ENCODE data around the gene PCSK5.

The PCSK5 gene

DNA sequence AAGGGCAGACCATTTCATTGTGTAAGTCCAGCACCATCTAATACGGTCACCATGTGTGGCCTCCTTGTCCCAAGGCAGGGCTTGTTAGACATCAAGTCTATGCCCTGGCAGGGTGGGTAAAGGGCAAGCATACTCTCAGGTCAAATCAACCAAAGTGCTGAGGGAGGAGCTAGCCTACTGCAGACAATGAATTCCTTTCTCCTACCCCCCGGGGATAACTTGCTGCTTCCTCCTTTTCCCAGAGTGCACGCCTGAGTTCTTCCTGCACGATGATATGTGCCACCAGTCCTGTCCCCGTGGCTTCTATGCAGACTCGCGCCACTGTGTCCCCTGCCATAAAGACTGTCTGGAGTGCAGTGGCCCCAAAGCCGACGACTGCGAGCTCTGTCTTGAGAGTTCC lies 432.3 kb downstream of the PCSK5 start:
- no peak for TF ChIP-seq ZBTB7A (IDR thresholded peaks at IDR 0.05; ENCODE audit: low read depth)
- no peak for TF ChIP-seq NFIC (IDR thresholded peaks at IDR 0.05)
- no peak for TF ChIP-seq TAF1 (IDR thresholded peaks at IDR 0.05; ENCODE audit: low read depth)
- no peak for TF ChIP-seq EGR1 (IDR thresholded peaks at IDR 0.05)
- TF ChIP-seq, protein P1, sequence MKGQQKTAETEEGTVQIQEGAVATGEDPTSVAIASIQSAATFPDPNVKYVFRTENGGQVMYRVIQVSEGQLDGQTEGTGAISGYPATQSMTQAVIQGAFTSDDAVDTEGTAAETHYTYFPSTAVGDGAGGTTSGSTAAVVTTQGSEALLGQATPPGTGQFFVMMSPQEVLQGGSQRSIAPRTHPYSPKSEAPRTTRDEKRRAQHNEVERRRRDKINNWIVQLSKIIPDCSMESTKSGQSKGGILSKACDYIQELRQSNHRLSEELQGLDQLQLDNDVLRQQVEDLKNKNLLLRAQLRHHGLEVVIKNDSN (IDR thresholded peaks at IDR 0.05) = no peak
- TF ChIP-seq CEBPB (IDR thresholded peaks at IDR 0.05) = no peak
- TF ChIP-seq CREB1 (IDR thresholded peaks at IDR 0.05; ENCODE audit: low read depth) = no peak

DNA sequence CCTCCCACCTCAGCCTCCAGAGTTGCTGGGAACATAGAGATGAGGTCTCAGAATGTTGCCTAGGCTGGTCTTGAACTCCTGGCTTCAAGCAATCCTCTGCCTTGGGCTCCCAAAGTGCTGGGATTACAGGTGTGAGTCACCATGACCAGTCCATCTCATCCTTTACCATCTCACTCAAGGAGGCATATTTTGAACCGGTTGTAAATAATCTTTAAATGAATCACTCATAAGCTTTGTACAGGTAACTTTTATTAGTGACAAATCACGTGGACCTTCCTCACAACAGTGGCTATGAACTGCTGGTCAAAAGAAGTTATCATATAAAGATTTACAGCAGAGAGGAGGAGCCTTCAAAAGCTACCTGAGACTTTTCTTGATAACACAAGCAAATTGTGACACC lies 433.0 kb downstream of the PCSK5 start:
- TF ChIP-seq EGR1 (IDR thresholded peaks at IDR 0.05) (no peak), ZBTB7A (IDR thresholded peaks at IDR 0.05; ENCODE audit: low read depth) (no peak), NFIC (IDR thresholded peaks at IDR 0.05) (no peak), TAF1 (IDR thresholded peaks at IDR 0.05; ENCODE audit: low read depth) (no peak), CEBPB (IDR thresholded peaks at IDR 0.05) (no peak), EP300 (IDR thresholded peaks at IDR 0.05; ENCODE audit: borderline replicate concordance) (no peak), RAD21 (IDR thresholded peaks at IDR 0.05; ENCODE audit: low read depth) (no peak)
- TF ChIP-seq, protein P2, sequence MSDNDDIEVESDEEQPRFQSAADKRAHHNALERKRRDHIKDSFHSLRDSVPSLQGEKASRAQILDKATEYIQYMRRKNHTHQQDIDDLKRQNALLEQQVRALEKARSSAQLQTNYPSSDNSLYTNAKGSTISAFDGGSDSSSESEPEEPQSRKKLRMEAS (IDR thresholded peaks at IDR 0.05) = no peak

DNA sequence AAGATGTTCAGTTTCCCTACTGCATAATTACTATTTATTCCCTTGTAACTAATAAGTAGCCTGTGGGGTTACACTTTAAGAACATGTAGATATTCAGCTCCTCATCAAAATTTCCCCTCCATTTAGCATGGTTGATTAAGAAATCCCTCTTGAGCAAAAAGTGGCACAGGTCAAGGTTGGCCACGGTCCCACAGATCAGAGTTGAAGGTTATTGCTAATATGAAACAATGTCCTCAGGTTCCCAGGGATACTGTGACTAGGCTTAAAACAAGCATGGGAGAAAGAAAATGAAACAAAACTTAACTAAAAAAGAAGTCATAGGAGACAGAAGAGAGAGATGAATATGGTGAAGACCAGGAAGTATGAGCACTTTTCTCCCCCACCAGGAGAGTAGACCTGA lies 439.6 kb downstream of the PCSK5 start:
- TF ChIP-seq CEBPB (IDR thresholded peaks at IDR 0.05) = no peak

DNA sequence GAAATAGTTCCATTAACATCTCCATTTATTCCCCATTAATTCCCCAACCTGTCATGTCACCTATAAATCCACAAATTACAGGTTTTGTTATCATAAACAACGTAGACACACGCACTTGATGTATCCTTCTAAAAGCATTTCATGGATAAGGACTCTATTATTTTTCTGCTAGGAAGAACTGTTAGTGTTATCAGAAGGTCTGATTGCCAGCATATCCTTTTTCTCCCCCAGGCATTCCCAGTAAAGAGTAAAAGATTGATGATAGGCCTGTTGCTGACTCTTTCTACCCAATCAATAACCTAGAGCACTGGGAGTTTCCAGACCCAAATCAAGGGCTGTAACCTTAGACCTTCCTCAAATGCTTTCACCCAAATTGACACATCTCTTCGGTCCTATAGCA lies 442.9 kb downstream of the PCSK5 start:
- TF ChIP-seq EP300 (IDR thresholded peaks at IDR 0.05; ENCODE audit: borderline replicate concordance) = no peak
- TF ChIP-seq, protein P1 (IDR thresholded peaks at IDR 0.05) = no peak
- TF ChIP-seq FOXM1 (IDR thresholded peaks at IDR 0.05; ENCODE audit: borderline replicate concordance, low read depth) = no peak
- no peak for TF ChIP-seq TCF12 (IDR thresholded peaks at IDR 0.05; ENCODE audit: low read depth)
- no peak for TF ChIP-seq TAF1 (IDR thresholded peaks at IDR 0.05; ENCODE audit: low read depth)
- TF ChIP-seq, protein P3, sequence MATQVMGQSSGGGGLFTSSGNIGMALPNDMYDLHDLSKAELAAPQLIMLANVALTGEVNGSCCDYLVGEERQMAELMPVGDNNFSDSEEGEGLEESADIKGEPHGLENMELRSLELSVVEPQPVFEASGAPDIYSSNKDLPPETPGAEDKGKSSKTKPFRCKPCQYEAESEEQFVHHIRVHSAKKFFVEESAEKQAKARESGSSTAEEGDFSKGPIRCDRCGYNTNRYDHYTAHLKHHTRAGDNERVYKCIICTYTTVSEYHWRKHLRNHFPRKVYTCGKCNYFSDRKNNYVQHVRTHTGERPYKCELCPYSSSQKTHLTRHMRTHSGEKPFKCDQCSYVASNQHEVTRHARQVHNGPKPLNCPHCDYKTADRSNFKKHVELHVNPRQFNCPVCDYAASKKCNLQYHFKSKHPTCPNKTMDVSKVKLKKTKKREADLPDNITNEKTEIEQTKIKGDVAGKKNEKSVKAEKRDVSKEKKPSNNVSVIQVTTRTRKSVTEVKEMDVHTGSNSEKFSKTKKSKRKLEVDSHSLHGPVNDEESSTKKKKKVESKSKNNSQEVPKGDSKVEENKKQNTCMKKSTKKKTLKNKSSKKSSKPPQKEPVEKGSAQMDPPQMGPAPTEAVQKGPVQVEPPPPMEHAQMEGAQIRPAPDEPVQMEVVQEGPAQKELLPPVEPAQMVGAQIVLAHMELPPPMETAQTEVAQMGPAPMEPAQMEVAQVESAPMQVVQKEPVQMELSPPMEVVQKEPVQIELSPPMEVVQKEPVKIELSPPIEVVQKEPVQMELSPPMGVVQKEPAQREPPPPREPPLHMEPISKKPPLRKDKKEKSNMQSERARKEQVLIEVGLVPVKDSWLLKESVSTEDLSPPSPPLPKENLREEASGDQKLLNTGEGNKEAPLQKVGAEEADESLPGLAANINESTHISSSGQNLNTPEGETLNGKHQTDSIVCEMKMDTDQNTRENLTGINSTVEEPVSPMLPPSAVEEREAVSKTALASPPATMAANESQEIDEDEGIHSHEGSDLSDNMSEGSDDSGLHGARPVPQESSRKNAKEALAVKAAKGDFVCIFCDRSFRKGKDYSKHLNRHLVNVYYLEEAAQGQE (IDR thresholded peaks at IDR 0.05; ENCODE audit: low read depth) = no peak
- TF ChIP-seq TEAD4 (IDR thresholded peaks at IDR 0.05) = no peak
- TF ChIP-seq NFIC (IDR thresholded peaks at IDR 0.05) = no peak
- no peak for TF ChIP-seq RAD21 (IDR thresholded peaks at IDR 0.05; ENCODE audit: low read depth)
- no peak for TF ChIP-seq CEBPB (IDR thresholded peaks at IDR 0.05)
- TF ChIP-seq EGR1 (IDR thresholded peaks at IDR 0.05) = no peak
- TF ChIP-seq YY1 (IDR thresholded peaks at IDR 0.05; ENCODE audit: low read depth) = no peak
- TF ChIP-seq, protein P2 (IDR thresholded peaks at IDR 0.05) = no peak
- no peak for TF ChIP-seq ZBTB7A (IDR thresholded peaks at IDR 0.05; ENCODE audit: low read depth)
- no peak for TF ChIP-seq CREB1 (IDR thresholded peaks at IDR 0.05; ENCODE audit: low read depth)

DNA sequence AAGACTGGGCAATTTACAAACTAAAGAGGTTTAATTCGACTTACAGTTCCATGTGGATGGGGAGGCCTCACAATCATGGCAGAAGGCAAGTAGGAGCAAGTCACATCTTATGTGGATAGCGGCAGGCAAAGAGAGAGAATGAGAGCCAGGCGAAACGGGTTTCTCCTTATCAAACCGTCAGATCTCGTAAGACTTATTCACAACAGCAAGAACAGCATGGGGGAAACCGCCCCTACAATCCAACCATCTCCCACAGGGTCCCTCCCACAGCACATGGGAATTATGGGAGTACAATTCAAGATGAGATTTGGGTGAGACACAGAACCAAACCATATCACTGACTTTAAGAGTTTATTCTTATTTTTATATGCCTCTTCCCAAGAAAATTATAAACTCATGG lies 443.5 kb downstream of the PCSK5 start:
- no peak for TF ChIP-seq FOXM1 (IDR thresholded peaks at IDR 0.05; ENCODE audit: borderline replicate concordance, low read depth)
- no peak for TF ChIP-seq EP300 (IDR thresholded peaks at IDR 0.05; ENCODE audit: borderline replicate concordance)
- TF ChIP-seq, protein P3 (IDR thresholded peaks at IDR 0.05; ENCODE audit: low read depth) = no peak
- no peak for TF ChIP-seq ZBTB7A (IDR thresholded peaks at IDR 0.05; ENCODE audit: low read depth)
- TF ChIP-seq, protein P1 (IDR thresholded peaks at IDR 0.05) = no peak

DNA sequence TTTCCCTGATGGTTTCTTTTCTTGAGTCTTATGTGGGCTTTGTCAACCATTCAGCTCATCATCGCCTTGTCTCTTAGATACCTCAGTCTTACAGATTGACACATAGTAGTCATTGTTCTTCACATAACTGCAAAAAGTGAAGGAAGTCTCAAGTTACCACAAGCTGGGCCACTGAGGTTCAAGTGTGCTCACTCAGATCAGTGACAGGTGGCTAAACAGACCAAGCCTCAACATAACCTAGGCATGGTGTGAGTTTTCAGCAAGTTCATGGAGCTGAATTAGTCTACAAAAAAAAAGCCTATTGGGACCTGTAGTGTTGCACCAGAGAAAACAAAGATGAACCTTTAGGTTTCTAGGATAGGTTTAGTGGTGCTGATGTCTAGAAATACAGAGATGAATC lies 445.6 kb downstream of the PCSK5 start:
- TF ChIP-seq, protein P2 (IDR thresholded peaks at IDR 0.05) = no peak
- TF ChIP-seq ZBTB7A (IDR thresholded peaks at IDR 0.05; ENCODE audit: low read depth) (no peak), TAF1 (IDR thresholded peaks at IDR 0.05; ENCODE audit: low read depth) (no peak), RAD21 (IDR thresholded peaks at IDR 0.05; ENCODE audit: low read depth) (no peak), TCF12 (IDR thresholded peaks at IDR 0.05; ENCODE audit: low read depth) (no peak), NFIC (IDR thresholded peaks at IDR 0.05) (no peak), FOXM1 (IDR thresholded peaks at IDR 0.05; ENCODE audit: borderline replicate concordance, low read depth) (no peak), TEAD4 (IDR thresholded peaks at IDR 0.05) (no peak), YY1 (IDR thresholded peaks at IDR 0.05; ENCODE audit: low read depth) (no peak), CREB1 (IDR thresholded peaks at IDR 0.05; ENCODE audit: low read depth) (no peak), CEBPB (IDR thresholded peaks at IDR 0.05) (no peak), EGR1 (IDR thresholded peaks at IDR 0.05) (no peak), EP300 (IDR thresholded peaks at IDR 0.05; ENCODE audit: borderline replicate concordance) (no peak)
- TF ChIP-seq, protein P3 (IDR thresholded peaks at IDR 0.05; ENCODE audit: low read depth) = no peak
- TF ChIP-seq, protein P1 (IDR thresholded peaks at IDR 0.05) = no peak

Data from Ishikawa (cell line).